Right cardiac atrium (tissue), 5 donors: ENCODE results near the gene CTR9. TPM values are rescaled to one million over a fixed set of nuclear protein-coding genes. Genes with fewer than 3 reads are reported as not detected.

Source experiments
- ATAC-seq, 2 donors: fragments of 200-7000 bp; cut with Tn5 transposase; one replicate each; pipeline versions ENCODE4 v1.8.0 to v1.9.1; 2020; ENCODE audit warnings: moderate library complexity in 2 of 2, mild to moderate bottlenecking in 1 of 2
- DNase-seq, 3 donors: peaks; one replicate each; pipeline ENCODE4 v3.0.0-alpha.2; 2020
- H3K27ac ChIP-seq: one replicate; pipeline ENCODE4 v1.5.1; 2013; ENCODE audit warnings: mild to moderate bottlenecking, low read length, control low read depth, moderate library complexity
- H3K27me3 ChIP-seq: one replicate; pipeline ENCODE4 v1.6.1; 2013; ENCODE audit not compliant: control insufficient read depth, insufficient read depth
- H3K4me1 ChIP-seq: one replicate; pipeline ENCODE4 v1.6.1; 2013; ENCODE audit warnings: low read length; ENCODE audit not compliant: control insufficient read depth, insufficient read depth
- H3K4me3 ChIP-seq: one replicate; pipeline ENCODE4 v1.5.1; 2013; ENCODE audit warnings: low read length, control low read depth
- H3K9me3 ChIP-seq: one replicate; pipeline ENCODE4 v1.6.1; 2013; ENCODE audit warnings: low read length; ENCODE audit not compliant: control insufficient read depth
- WGBS: extraction: QIAGEN DNeasy Blood & Tissue Kit; methylation state at CpG from one replicate; pipeline ENCODE4 v1.1.7; 2013; 5-methylcytosine and 5-hydroxymethylcytosine counted together
- intact Hi-C, 4 donors: fragments of 100-400 bp; cut with DNase I; formaldehyde crosslinking; loops; one replicate each; pipeline versions ENCODE4 v1.11.0 to v1.14.0; 2022 to 2023
- polyA plus RNA-seq: library from polyadenylated mRNA; stranded (reverse); fragments of 200-250 nt; gene quantifications from one replicate; pipeline ENCODE4 v1.2.3, GENCODE V29; 2013
- total RNA-seq, 4 donors: library from RNA; stranded (reverse); fragmentation: NEBNext Ultra II Directional; extraction: Animal tissue kit (Norgen Biotek cat#: 25700); gene quantifications; one replicate each; pipeline ENCODE4 v1.2.1, GENCODE V29; 2021
- donor health status: healthy with polysubstance abuse.
- donor health status: DM: no; HTN: yes; CAD: no.
- donor health status: DM: no; HTN: no; CAD: no.
- donor health status: DM: no; HTN: yes; CAD: no; lungs with severe emphysema.
- donor health status: DM: yes; HTN: yes; CAD: no.

Gene CTR9
- total and polyA plus RNA-seq, 5 donors = 14.1 to 29.8 (median 26.8) TPM

DNA sequence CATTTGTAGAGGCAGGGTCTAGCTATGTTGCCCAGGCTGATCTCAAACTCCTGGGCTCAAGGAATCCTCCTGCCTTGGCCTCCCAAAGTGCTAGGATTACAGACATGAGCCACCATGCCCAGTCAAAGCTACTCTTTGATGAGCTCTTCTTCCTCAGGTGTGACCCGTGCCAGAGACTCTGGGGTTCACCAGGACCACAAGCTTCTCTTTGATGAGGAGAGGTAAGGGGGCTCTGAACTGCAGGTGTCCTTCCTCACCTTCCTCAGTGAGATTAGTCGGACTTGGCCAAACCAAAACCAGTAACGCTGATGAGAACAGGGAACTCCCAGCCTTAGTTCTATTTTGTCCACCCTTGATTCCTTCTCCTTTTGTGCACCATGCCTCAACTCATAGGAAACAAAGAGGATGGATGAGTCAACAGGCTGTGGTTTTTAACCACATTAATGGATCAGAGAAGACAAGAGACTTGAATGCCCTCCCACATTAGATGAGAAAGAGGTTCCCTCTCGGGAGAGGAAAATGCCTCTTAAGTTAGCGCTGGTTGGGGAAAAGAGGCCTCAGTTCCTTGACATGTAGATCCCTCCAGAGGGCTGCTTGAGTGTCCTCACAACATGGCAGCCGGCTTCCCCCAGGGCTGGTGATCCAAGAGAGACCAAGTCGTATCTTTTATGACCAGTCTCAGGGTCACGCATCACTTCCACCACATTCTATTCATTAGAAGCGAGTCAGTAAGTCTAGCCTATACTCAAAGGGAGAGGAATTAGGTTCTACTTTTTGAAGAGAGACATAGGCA, 25.7 kb upstream of the CTR9 start:
- Histone ChIP-seq H3K4me1 (peaks cover 3% of the 10 kb centered on the region), H3K4me3 (no peak overlapping the region), H3K27me3 (no peaks in the 10 kb centered on the region), H3K9me3 (no peaks in the 10 kb centered on the region), H3K27ac (no peak overlapping the region)
- DNase-seq (no peak), ATAC-seq (peak; percentile 35 to 40)
- intact Hi-C loops = loop anchor here in 1 of 4 donors (5.0 kb wide), 1 partner anchor 98 kb away; no protein-coding TSS in a partner anchor
- 88% methylated on average over 9 of the region's 9 CpGs for WGBS

DNA sequence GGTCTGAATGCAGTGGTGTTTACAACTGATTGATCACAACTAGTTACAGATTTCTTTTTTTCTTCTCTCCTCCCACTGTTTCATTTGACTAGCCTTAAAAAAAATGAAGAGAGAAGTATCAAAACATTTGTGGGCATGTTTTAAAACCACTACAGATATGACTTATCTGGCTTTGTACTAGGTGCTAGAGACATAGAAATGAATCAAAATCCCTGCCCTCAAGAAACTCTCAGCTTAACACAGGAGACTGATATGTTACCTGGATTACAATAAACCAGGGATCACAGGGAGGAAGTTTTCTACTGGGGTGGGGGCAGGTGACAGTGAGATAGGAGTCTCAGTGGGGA, 25.2 kb upstream of the CTR9 start:
- intact Hi-C loops = loop anchor here in 1 of 4 donors (5.0 kb wide), 1 partner anchor 99 kb away; no protein-coding TSS in a partner anchor
- peaks cover 3% of the 10 kb centered on the region for H3K4me1 ChIP-seq
- DNase-seq (no peak), ATAC-seq (no peak)
- no peaks in the 10 kb centered on the region for H3K27me3 ChIP-seq
- H3K9me3 ChIP-seq = no peaks in the 10 kb centered on the region
- H3K27ac ChIP-seq = no peak overlapping the region
- H3K4me3 ChIP-seq = no peak overlapping the region

DNA sequence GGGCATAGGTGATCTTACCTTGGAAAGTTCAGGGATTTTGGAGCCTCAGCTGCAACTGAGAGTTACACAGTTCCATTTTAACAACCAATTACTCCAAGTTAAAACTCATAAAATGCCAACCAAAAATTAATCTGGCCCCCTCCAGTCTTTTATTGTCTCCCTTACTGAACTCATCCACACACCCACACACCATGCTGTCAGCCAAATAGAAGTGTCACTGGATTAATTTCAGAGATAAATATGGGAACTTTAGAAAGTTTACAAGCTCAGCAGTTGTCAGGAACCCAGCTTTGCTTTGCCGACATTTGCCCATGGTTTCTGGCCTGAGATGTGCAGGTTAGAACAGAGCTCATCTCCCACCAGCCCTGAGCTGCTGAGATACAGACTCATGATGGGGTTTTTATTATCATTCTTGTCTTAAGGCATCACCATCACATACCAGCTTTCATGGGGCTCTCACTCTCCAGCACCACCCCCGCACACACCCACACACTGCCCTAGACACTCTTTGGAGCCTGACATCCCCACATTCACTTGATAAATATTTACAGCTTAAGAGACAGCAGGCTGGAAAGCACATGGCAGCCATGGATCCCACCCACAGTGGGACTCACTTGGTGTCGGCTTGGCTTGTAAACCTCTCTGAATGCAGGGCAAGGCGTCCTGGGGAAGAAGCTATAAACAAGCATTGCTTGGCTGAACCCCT, 23.7 kb upstream of the CTR9 start:
- ATAC-seq = peak; percentile 30 to 67

DNA sequence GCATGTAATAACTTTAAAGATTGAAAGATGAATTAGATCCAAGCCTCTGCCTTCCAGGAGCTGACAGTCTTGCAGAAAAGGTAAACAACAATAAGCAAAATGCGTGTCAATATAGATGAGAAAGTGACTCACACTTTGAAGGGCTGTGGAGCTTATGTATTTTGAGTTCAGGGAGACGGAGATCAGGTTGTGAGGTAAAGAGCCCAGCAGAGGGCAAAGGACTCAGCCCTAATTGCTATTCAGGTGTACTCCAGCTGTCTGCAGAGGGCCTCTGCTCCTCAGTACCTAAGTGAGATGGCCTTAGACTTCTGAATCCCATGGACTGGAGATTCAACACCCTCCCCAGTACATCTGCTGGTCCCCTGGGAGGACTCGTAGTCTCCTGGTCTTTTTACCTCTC, 22.9 kb upstream of the CTR9 start:
- H3K4me3 ChIP-seq = no peak overlapping the region
- H3K27ac ChIP-seq = no peak overlapping the region
- peaks cover 3% of the 10 kb centered on the region for H3K4me1 ChIP-seq
- no peaks in the 10 kb centered on the region for H3K9me3 ChIP-seq
- ATAC-seq (no peak), DNase-seq (no peak)
- H3K27me3 ChIP-seq = no peaks in the 10 kb centered on the region
- WGBS = 92% methylated on average over 3 of the region's 3 CpGs
- intact Hi-C loops = loop anchor here in 1 of 4 donors (5.0 kb wide), 1 partner anchor 101 kb away; no protein-coding TSS in a partner anchor

More for the DNA sequence above, 23.7 kb upstream of the CTR9 start:
- WGBS = 55% methylated on average over 4 of the region's 4 CpGs
- no peak overlapping the region for H3K27ac ChIP-seq
- DNase-seq = peak in 1 of 3 donors; percentile 54
- H3K4me1 ChIP-seq = peaks cover 3% of the 10 kb centered on the region
- intact Hi-C loops = loop anchor here in 1 of 4 donors (5.0 kb wide), 1 partner anchor 100 kb away; no protein-coding TSS in a partner anchor
- no peaks in the 10 kb centered on the region for H3K9me3 ChIP-seq
- no peaks in the 10 kb centered on the region for H3K27me3 ChIP-seq
- no peak overlapping the region for H3K4me3 ChIP-seq

DNA sequence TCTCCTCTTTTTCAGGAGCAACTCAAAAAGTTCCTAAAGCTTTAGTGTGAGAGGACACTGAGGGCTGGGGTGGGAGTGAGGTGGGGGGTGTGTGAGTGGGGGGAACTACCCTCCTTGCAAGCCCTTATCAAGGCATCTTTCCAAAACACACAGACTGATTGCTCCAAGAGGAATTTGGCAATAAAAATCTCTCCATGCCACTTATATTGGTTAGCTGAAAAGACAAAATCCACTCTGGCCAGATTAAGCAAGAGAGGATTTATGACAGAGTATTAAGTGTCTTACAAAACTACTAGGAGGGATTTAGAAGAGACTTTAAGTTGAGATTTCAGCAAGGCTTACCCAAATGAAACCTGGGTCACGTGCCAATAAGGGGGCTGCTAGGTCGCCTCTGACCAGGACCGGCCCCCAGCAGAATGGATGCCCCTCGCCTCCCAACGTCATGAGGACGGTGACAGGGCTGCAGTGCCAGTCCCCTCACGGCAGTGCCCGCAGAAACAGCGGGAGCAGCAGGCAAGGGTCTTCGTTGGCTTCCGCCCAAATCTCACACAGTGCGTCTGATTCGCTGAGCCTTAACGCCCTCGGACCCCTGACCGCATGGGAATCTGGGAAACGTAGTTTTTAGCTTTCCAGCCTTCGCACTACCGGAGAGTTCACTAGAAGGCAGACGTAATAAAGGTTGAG, 22.1 kb upstream of the CTR9 start:
- DNase-seq (no peak), ATAC-seq (no peak)
- intact Hi-C loops = loop anchor here in 1 of 4 donors (5.0 kb wide), 1 partner anchor 102 kb away; no protein-coding TSS in a partner anchor
- Histone ChIP-seq H3K27ac (no peak overlapping the region), H3K4me1 (peaks cover 3% of the 10 kb centered on the region), H3K9me3 (no peaks in the 10 kb centered on the region), H3K27me3 (no peaks in the 10 kb centered on the region), H3K4me3 (no peak overlapping the region)
- WGBS = 46% methylated on average over 20 of the region's 20 CpGs

DNA sequence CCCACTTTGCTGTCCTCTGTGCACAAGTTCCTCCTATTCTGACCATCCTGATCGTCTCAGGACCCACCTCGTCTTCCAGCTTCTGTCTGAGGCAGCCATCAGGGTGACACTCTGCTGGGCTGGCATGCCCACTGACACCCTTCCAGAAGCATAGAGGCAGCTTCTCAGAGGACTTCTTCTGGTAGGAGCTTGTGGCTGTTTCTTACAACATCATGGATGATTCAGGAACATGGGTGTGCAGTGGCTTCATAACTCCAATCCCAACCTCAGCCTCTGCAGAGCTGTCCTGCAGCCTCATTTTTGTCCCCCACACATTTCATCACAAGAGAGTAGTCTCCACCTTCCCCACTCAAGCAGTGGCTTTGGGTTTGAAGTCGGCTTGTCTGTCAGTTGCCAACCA, 20.9 kb upstream of the CTR9 start:
- intact Hi-C loops = loop anchor here in 3 of 4 donors (10.0 kb wide), 2 partner anchors 185 to 215 kb away; partner anchors contain the start of gene RNF141 (in 1 of the 3)
- 86% methylated on average over 3 of the region's 3 CpGs for WGBS
- Histone ChIP-seq H3K9me3 (no peaks in the 10 kb centered on the region), H3K4me3 (no peak overlapping the region), H3K4me1 (peaks cover 3% of the 10 kb centered on the region), H3K27ac (no peak overlapping the region), H3K27me3 (no peaks in the 10 kb centered on the region)
- DNase-seq (no peak), ATAC-seq (no peak)

DNA sequence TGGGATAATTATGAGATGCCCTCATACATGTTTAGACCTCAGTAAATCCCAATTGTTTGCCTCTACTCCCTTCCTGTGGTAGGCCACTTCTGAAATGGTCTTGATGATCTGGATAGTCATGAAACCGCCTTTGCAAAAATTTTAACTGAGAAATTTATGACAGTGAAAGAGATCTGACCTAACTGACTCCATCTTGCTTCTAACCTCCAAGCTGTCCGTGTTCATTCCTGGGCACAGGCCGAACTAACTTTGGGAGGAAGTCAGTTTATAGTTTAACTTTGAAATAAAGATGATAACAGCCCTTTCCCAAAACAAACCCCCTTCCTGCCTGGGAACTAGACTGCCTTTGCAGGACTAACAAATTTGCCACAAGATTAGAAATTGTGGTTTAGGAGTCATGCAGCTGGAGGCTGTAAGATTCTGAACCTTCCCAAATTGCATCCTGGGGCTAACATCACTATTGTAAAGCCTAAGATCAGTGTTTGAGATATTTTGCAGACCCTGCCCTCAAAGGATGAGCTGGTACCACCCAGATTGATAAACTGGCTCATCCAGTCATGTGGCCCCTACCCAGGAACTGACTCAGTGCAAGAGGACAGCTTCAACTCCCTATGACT, 19.9 kb upstream of the CTR9 start:
- no peak for DNase-seq
- intact Hi-C loops = loop anchor here in 3 of 4 donors (10.0 kb wide), 2 partner anchors 186 to 216 kb away; partner anchors contain the start of gene RNF141 (in 1 of the 3)
- H3K9me3 ChIP-seq = no peaks in the 10 kb centered on the region
- ATAC-seq = no peak
- peaks cover 3% of the 10 kb centered on the region for H3K4me1 ChIP-seq
- H3K27me3 ChIP-seq = no peaks in the 10 kb centered on the region
- H3K27ac ChIP-seq = no peak overlapping the region
- H3K4me3 ChIP-seq = no peak overlapping the region
- WGBS = 80% methylated on average over 3 of the region's 3 CpGs

- intact Hi-C loops = loop anchor here (2.0 to 10.0 kb wide), 6 partner anchors 113 to 333 kb away; partner anchors contain the start of gene RNF141 (in 1 of the 4)
- ATAC-seq = peak; percentile 99
- H3K27ac ChIP-seq = peak overlapping the region; percentile 70
- no peaks in the 10 kb centered on the region for H3K27me3 ChIP-seq
- H3K4me1 ChIP-seq = no peaks in the 10 kb centered on the region
- no peak overlapping the region for H3K4me3 ChIP-seq
- WGBS = 10% methylated on average over 21 of the region's 21 CpGs
- no peaks in the 10 kb centered on the region for H3K9me3 ChIP-seq
- DNase-seq = peak; percentile 95 to 98 (median 98)
Observed at GRCh38 chr11:10735481-10736475, 15.3 kb upstream of the CTR9 start.

DNA sequence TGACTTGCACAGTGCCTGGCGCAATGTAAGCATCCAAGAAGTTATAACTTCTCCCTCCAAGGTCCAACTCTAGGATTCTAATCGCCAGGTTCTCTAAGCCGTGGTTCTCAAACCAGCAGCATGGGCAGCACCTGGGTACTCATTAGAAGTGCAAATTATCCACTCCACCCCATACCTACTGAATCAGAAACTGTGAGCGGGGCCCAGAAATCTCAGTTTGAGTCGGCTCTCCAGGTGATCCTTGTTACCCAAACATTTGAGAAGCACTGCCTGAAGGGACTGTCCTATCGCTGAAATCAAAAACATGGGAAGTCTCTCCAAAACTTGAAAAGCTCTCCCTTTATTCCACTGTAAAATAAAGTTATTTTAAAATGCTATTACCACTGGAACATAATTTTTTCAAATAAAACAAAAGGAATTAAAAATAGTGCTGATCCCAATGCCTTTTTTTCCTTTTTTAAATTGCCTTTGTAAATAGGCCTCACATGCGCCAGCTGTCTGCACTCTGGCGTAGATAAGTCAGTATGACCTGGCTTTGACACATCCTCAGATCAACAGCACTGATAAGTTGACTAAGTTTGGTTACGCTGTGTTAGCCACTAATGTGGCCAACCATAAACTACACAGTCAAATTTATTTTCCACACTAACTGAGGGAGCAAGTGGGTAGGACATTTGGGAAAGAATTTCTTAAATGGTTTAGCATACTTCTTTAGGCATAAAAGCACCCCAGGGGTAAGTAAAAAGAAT, 8.4 kb upstream of the CTR9 start:
- DNase-seq = no peak
- H3K27me3 ChIP-seq = no peaks in the 10 kb centered on the region
- no peak for ATAC-seq
- no peak overlapping the region for H3K4me3 ChIP-seq
- H3K27ac ChIP-seq = no peak overlapping the region
- H3K9me3 ChIP-seq = no peaks in the 10 kb centered on the region
- 70% methylated on average over 9 of the region's 9 CpGs for WGBS
- intact Hi-C loops = no loop called here
- no peaks in the 10 kb centered on the region for H3K4me1 ChIP-seq
